Mesendoderm (in vitro differentiated cells): ENCODE measurements around the gene TNKS1BP1.
"Not testable (repeated sequence)": the region's sequence is repeated elsewhere in the genome, so short reads cannot be mapped to it uniquely, and the experiment has no call there.

Source experiments
- DNase-seq: peaks from one replicate; pipeline ENCODE4 v3.0.0; 2013
- H2AK5ac ChIP-seq: 2 replicates; pipeline ENCODE4 v1.6.1; 2013; ENCODE audit warnings: low read length, inconsistent platforms
- H2BK120ac ChIP-seq: 2 replicates; pipeline ENCODE4 v1.6.1; 2013; ENCODE audit warnings: low read depth, mild to moderate bottlenecking, low read length, moderate library complexity, mixed read lengths
- H2BK15ac ChIP-seq: replicated peaks from 2 replicates; pipeline ENCODE4 v1.6.1; 2013; ENCODE audit warnings: low read depth, mild to moderate bottlenecking, moderate library complexity
- H2BK5ac ChIP-seq: 2 replicates; pipeline ENCODE4 v1.6.1; 2013; ENCODE audit warnings: low read length, inconsistent platforms
- H3K18ac ChIP-seq: 2 replicates; pipeline ENCODE4 v1.6.1; 2013; ENCODE audit warnings: mild to moderate bottlenecking, low read length, mixed read lengths
- H3K23ac ChIP-seq: one replicate; pipeline ENCODE4 v1.6.1; 2013; ENCODE audit warnings: low read length
- H3K27ac ChIP-seq: 2 replicates; pipeline ENCODE4 v1.5.1; 2013; ENCODE audit warnings: low read depth, mild to moderate bottlenecking, inconsistent platforms, low read length, moderate library complexity
- H3K27me3 ChIP-seq: 2 replicates; pipeline ENCODE4 v1.6.1; 2013; ENCODE audit warnings: low read length, control low read depth, mild to moderate bottlenecking, inconsistent platforms; ENCODE audit not compliant: insufficient read depth, poor library complexity
- H3K36me3 ChIP-seq: 2 replicates; pipeline ENCODE4 v1.6.1; 2013; ENCODE audit warnings: low read length, inconsistent platforms; ENCODE audit not compliant: control insufficient read depth, insufficient read depth
- H3K4ac ChIP-seq: one replicate; pipeline ENCODE4 v1.6.1; 2013; ENCODE audit warnings: low read depth, mild to moderate bottlenecking, low read length, moderate library complexity
- H3K4me1 ChIP-seq: 2 replicates; pipeline ENCODE4 v1.6.1; 2013; ENCODE audit warnings: low read depth, low read length, inconsistent platforms; ENCODE audit not compliant: control insufficient read depth
- H3K4me2 ChIP-seq: 2 replicates; pipeline ENCODE4 v1.6.1; 2013; ENCODE audit warnings: low read length
- H3K4me3 ChIP-seq: 2 replicates; pipeline ENCODE4 v1.5.1; 2013; ENCODE audit warnings: mild to moderate bottlenecking, low read length
- H3K56ac ChIP-seq: one replicate; pipeline ENCODE4 v1.6.1; 2013; ENCODE audit warnings: low read length
- H3K79me1 ChIP-seq: 2 replicates; pipeline ENCODE4 v1.6.1; 2013; ENCODE audit warnings: low read length, inconsistent platforms
- H3K79me2 ChIP-seq: 2 replicates; pipeline ENCODE4 v1.6.1; 2013; ENCODE audit warnings: mild to moderate bottlenecking, low read length; ENCODE audit not compliant: control insufficient read depth, insufficient read depth
- H3K9ac ChIP-seq: 2 replicates; pipeline ENCODE4 v1.6.1; 2013; ENCODE audit warnings: low read length, inconsistent platforms
- H4K5ac ChIP-seq: one replicate; pipeline ENCODE4 v1.6.1; 2013; ENCODE audit warnings: low read length
- H4K8ac ChIP-seq: one replicate; pipeline ENCODE4 v1.6.1; 2013; ENCODE audit warnings: low read depth, mild to moderate bottlenecking, control low read depth, low read length, moderate library complexity
- WGBS: extraction: QIAGEN DNeasy Blood & Tissue Kit; methylation state at CpG from one replicate; pipeline ENCODE4 v1.1.7; 2013; ENCODE audit warnings: low lambda C conversion rate, missing lambda C conversion rate; ENCODE audit not compliant: insufficient coverage; ENCODE audit errors: extremely low coverage; 5-methylcytosine and 5-hydroxymethylcytosine counted together

The TNKS1BP1 gene

GRCh38 chr11:57296205-57296604, 28.5 kb downstream of the TNKS1BP1 start:
- H3K18ac ChIP-seq, H3K27ac ChIP-seq, H2AK5ac ChIP-seq, DNase-seq, H3K27me3 ChIP-seq, H2BK15ac ChIP-seq, H3K9ac ChIP-seq, H3K56ac ChIP-seq, H4K8ac ChIP-seq, H2BK120ac ChIP-seq, H2BK5ac ChIP-seq, H3K4ac ChIP-seq, H3K4me1 ChIP-seq, H3K23ac ChIP-seq, H3K79me2 ChIP-seq, H4K5ac ChIP-seq, H3K4me3 ChIP-seq, H3K79me1 ChIP-seq, H3K4me2 ChIP-seq: not testable (repeated sequence)
- no CpG with 5 or more reads among the region's 3 CpGs for WGBS
- peaks cover 15% of the 10 kb centered on the region for H3K36me3 ChIP-seq

GRCh38 chr11:57294225-57295131, 30.3 kb downstream of the TNKS1BP1 start:
- H3K27ac ChIP-seq = no peak overlapping the region

DNA sequence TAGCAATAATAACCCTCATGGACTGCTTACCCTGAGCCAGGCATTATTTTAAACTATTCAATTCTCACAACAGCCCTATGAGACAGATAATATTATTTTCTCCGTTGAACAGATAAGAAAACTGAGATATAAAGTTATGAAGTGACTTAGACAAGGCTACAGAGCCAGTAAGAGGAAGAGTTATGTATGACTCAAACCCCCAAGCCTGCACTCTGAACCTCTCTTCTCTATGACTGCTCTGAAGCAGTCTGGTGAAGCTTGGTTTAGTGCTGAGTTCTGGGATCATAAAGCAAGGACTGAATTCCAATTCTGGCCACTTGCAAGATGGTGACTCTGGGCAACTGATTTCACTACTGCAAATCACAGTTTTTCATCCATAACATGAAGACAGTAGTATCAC, 34.5 kb downstream of the TNKS1BP1 start:
- no peak overlapping the region for H2BK5ac ChIP-seq
- H3K27ac ChIP-seq = no peak overlapping the region
- H2AK5ac ChIP-seq = no peak overlapping the region
- no peaks in the 10 kb centered on the region for H3K36me3 ChIP-seq
- H3K56ac ChIP-seq = no peak overlapping the region
- H3K4me3 ChIP-seq = no peak overlapping the region
- WGBS = no CpG with 5 or more reads among the region's 1 CpG
- H3K23ac ChIP-seq = no peak overlapping the region
- no peak for DNase-seq
- H3K4ac ChIP-seq = no peak overlapping the region
- no peaks in the 10 kb centered on the region for H3K4me1 ChIP-seq
- no peak overlapping the region for H3K18ac ChIP-seq
- H4K5ac ChIP-seq = no peak overlapping the region
- H3K9ac ChIP-seq = no peak overlapping the region
- no peaks in the 10 kb centered on the region for H3K79me1 ChIP-seq
- H4K8ac ChIP-seq = no peak overlapping the region
- no peak overlapping the region for H2BK120ac ChIP-seq
- H3K4me2 ChIP-seq = no peak overlapping the region
- H3K27me3 ChIP-seq = no peaks in the 10 kb centered on the region
- no peaks in the 10 kb centered on the region for H3K79me2 ChIP-seq
- H2BK15ac ChIP-seq = no peak overlapping the region

More at GRCh38 chr11:57294225-57295131, 30.3 kb downstream of the TNKS1BP1 start:
- no peak overlapping the region for H4K8ac ChIP-seq
- WGBS = no CpG with 5 or more reads among the region's 2 CpGs
- H3K18ac ChIP-seq = no peak overlapping the region
- no peaks in the 10 kb centered on the region for H3K27me3 ChIP-seq
- no peak overlapping the region for H2AK5ac ChIP-seq
- H3K56ac ChIP-seq = no peak overlapping the region
- H3K79me1 ChIP-seq = no peaks in the 10 kb centered on the region
- no peaks in the 10 kb centered on the region for H3K79me2 ChIP-seq
- H3K36me3 ChIP-seq = peaks cover 2% of the 10 kb centered on the region
- no peak overlapping the region for H2BK120ac ChIP-seq
- H3K4me1 ChIP-seq = no peaks in the 10 kb centered on the region
- no peak overlapping the region for H3K4me3 ChIP-seq
- no peak overlapping the region for H4K5ac ChIP-seq
- no peak overlapping the region for H3K4ac ChIP-seq
- no peak for DNase-seq
- no peak overlapping the region for H2BK5ac ChIP-seq
- no peak overlapping the region for H3K9ac ChIP-seq
- H3K4me2 ChIP-seq = no peak overlapping the region
- H2BK15ac ChIP-seq = no peak overlapping the region
- H3K23ac ChIP-seq = no peak overlapping the region

DNA sequence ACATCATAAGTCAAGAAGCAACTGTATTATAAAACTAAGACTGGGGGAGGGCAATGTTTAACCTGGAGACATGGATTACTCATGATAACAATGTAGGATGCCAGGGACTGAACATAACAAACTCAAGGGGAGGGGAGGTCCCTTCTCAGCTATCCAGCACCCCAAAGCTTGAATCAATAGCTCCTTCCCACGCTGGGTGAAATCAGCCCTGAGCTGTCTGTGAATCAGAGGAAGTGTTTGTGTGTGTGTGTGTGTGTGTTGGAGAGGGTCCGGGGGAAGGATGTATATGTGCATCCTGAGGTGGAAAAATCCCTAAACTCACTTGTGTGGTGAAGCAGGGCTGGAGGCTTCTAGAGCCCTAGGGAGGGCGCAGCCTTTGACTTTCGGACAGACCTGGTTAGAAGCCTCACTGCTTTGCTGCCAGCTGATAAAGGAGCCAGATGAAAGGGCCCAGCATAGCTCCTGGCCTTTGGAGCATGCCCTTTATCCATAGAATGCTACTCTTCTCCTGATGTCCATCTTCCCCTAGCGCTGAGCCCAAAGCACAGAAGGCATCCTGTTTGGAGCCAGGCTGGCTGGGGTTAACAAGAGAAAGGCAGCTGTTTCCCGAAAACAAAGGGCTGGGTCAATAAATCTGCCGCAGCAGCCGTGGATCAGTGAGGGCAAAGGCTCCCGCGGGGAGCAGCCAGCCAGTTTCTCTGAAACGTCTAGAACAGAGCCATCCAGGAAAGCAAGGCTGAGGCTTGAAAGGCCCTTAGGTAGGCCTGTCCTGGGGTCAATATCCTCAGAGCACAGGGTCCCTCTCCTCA, 35.8 kb downstream of the TNKS1BP1 start:
- no peak for DNase-seq
- no peaks in the 10 kb centered on the region for H3K4me1 ChIP-seq
- no peak overlapping the region for H3K4ac ChIP-seq
- H3K56ac ChIP-seq = no peak overlapping the region
- WGBS = no CpG with 5 or more reads among the region's 11 CpGs
- no peak overlapping the region for H2AK5ac ChIP-seq
- no peaks in the 10 kb centered on the region for H3K79me1 ChIP-seq
- H3K9ac ChIP-seq = no peak overlapping the region
- H4K5ac ChIP-seq = no peak overlapping the region
- no peak overlapping the region for H3K18ac ChIP-seq
- H2BK15ac ChIP-seq = no peak overlapping the region
- no peak overlapping the region for H3K4me2 ChIP-seq
- no peaks in the 10 kb centered on the region for H3K27me3 ChIP-seq
- H3K27ac ChIP-seq = no peak overlapping the region
- H3K23ac ChIP-seq = no peak overlapping the region
- no peak overlapping the region for H2BK120ac ChIP-seq
- no peak overlapping the region for H2BK5ac ChIP-seq
- H3K4me3 ChIP-seq = no peak overlapping the region
- H4K8ac ChIP-seq = no peak overlapping the region
- no peaks in the 10 kb centered on the region for H3K79me2 ChIP-seq
- H3K36me3 ChIP-seq = no peaks in the 10 kb centered on the region

DNA sequence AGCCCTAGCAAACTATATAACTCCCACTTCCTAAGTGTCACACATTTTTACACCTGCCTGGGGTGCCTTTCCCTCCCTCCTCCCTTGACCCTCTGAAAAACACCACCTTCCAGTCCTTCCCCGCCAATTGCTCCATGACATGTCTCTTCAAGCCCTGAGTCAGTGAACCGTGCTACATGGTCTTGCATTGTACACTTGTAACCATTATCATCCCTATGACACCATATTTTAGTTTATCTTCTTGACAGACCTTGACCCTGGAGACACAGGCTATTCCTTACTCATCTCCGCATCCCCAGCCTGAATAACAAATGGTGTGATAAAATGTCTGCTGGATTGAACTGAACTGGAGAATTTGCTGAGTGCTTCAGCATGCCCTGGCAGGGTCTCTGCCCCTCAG, 36.9 kb downstream of the TNKS1BP1 start:
- Histone ChIP-seq H3K23ac (no peak overlapping the region), H2BK120ac (no peak overlapping the region), H3K4me3 (no peak overlapping the region), H3K4me1 (no peaks in the 10 kb centered on the region), H3K79me2 (no peaks in the 10 kb centered on the region), H3K4ac (no peak overlapping the region), H3K4me2 (no peak overlapping the region), H2BK5ac (no peak overlapping the region), H3K79me1 (no peaks in the 10 kb centered on the region), H3K27me3 (no peaks in the 10 kb centered on the region), H2AK5ac (no peak overlapping the region), H2BK15ac (no peak overlapping the region), H3K27ac (no peak overlapping the region), H3K18ac (no peak overlapping the region), H3K56ac (no peak overlapping the region), H3K36me3 (no peaks in the 10 kb centered on the region), H4K8ac (no peak overlapping the region), H4K5ac (no peak overlapping the region), H3K9ac (no peak overlapping the region)
- DNase-seq = no peak
- WGBS = no CpG with 5 or more reads among the region's 3 CpGs
